Erythroblast (primary cell): ENCODE results near the gene HDAC7.

Experiments
- GATA1 ChIP-seq: IDR thresholded peaks from 2 replicates; pipeline ENCODE4 v1.6.1; 2011; ENCODE audit warnings: low read depth, mild to moderate bottlenecking, control low read depth, low read length, moderate library complexity
- POLR2A ChIP-seq: IDR thresholded peaks from 2 replicates; pipeline ENCODE4 v1.6.1; 2011; ENCODE audit warnings: mild to moderate bottlenecking, low read length

- TF ChIP-seq POLR2A (no peak), GATA1 (no peak)
Measured at GRCh38 chr12:47818007-47818376, 1.7 kb downstream of the HDAC7 start.
